ENCODE measurements around the gene CTSE.

CTSE gene

DNA sequence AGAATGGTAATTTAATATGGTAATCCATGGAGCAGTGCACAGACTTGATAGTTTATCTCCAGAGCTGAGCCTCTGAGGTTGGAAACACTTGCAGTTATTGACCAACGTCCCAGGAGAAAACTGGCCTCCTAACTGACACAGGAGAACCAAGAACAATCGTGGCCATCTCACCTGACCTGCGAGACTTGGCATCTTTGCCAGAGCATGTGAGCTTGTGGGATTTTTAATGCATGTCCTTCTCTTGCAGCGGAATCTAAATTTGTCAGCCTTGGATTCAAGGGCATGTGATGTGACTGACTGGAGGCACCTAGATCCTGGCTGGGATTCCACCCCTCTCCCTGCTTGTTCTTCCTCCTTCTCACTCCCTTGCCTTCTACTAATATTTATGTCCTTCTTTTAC, 52.6 kb downstream of the CTSE start:
- DNase-seq (ENCODE audit: low read depth): no peak

DNA sequence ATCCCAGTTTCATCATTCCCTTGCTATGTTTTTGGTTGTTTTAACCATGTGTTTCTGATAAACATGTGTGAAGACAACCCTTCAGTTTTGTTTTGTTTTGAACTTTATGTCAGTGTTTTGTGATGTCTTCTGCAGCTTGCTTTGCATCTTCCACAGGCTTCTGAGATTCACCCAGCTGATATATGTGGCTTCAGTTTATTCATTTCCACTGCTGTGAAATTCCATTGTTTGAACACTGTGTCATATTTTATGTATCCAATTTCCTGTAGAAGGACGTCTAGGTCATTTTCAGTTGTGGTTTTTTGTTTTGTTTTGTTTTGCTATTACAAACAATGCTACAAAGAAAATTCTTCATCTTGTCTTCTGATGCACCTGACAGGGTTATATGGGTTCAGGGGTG, 53.2 kb downstream of the CTSE start:
- peak; percentile 27 for DNase-seq (ENCODE audit: low read depth)

DNA sequence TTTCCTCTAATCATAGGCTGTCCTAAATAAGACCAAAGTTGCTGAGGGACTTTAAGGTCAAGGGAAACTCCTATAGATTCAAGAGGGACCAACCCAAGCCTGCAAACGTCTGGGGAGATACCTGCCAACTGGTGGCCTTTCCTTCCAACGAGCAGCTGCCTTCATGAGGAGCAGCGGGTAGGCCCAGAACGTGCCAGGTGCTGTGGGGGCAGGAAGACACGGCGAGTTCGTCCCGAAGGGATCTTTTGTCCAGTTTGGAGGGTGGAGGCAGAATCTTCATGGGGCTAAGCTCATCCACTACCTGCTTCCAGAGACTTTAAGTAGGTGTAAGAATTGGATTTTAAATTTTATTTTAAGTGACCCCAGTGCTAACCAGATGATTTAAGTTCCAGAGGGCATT, 54.5 kb downstream of the CTSE start:
- DNase-seq (ENCODE audit: low read depth): no peak

DNA sequence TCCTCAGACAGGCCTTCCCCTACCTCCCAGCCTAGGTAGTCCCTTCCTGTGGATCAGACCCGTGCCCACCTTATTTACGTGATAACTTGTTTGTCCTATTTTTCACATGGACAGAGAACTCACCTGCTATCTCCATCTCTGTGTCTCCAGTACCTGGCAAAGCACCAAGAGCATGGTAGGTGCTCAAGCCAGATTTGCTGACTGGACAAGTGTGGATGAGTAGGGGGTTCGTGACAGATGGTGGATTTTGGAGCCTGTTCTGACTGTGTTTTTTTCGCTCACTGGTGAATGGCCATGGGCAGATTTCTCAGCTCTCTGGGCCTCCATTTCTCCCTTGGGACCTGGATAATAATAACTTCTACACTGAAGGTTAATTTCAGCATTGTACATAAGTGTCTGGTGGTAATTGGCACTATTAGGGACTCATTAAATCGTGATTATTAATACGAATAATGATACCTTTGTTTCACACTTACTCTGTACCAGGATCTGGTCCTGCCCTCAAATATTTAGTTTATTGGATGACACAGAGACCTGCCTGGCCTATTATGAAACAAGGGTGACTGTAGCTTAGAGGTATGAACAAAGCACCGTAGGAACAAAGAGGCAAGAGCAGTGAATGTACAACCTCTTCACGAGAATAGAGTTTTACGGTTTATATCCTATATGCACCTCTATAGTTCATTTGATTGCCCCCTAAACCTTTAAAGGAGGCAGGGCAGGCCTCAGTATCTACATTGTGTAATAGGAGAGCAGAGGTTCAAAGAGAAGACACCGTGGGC, 56.0 kb downstream of the CTSE start:
- no peak for DNase-seq (ENCODE audit: low read depth)

DNA sequence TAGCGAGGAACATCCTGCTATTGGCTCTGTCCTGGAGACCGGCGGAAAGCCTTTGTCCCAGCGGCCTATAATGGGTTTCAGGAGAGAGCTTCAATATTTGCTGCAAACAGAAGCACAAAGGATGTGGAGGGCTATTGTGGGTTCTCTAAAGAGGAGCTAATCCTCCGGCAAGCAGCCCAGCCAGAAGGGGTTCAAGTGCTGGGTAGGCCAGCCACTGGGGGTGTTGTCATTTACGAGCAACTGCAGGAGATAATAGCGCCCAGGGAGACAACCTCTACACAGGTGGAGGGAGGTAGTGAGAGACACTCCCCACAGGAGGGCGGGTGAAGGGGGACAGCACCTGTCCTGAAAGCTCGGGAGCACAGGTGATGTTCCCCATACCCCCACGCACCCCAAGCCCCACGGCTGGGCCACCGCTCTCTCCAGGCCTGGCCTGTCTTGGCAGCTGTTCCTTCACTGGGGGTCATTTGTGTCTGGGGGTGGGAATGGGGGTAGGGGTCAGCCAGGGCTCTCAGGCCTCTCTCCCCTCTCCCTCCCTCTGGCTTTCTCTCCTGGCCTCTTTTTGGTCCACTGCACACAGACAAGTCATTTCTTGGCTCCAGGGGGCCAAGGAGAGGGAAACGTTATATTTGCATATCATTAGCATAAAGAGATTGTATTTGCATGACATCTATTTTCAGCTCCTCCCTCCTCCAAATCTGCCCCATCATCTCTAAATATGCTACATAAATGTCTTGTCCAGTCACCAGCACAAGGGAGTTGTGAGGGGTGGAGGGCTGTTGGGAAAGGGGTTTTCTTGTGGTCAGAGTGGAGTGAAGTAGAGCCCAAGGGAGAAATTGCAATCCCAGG, 58.4 kb downstream of the CTSE start:
- no peak for DNase-seq (ENCODE audit: low read depth)

DNA sequence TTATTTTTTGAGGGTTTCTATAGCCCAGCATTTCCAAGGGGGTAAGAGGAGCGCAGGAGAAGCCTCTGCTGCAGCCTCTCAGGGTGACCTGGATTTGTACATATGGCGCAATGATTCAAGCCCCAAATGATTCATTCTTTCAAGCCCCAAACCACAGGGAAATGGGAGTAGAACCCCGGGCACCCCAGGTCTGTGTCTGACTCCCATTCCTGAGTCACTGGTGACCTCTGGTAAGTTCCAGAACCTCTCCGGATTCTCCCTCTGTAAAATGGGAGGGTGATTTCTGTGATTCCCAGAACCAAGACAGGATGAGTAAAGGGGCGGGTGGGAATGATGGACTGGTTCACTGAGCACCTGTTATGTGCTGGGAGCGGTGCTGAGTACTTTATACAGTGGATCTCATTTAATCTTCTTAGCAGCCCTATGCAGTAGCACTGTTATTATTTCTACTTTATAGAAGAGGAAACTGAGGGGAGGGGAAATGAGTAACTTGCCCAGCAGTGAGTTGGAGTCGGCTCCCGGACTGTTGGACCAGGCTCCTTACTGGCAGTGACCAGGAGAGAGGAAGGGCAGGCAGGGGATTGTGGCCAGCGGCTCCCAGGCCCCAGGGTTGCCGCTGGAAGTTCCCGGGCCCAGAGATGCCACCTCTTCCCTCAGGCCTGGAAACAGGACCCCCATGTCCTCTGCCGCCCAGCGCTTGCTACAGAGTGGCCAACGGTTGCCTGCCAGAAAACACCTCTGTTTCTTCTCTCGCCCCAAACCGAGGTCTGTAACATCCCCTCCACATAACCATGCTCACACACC, 60.1 kb downstream of the CTSE start:
- DNase-seq (ENCODE audit: low read depth): peak; percentile 77

DNA sequence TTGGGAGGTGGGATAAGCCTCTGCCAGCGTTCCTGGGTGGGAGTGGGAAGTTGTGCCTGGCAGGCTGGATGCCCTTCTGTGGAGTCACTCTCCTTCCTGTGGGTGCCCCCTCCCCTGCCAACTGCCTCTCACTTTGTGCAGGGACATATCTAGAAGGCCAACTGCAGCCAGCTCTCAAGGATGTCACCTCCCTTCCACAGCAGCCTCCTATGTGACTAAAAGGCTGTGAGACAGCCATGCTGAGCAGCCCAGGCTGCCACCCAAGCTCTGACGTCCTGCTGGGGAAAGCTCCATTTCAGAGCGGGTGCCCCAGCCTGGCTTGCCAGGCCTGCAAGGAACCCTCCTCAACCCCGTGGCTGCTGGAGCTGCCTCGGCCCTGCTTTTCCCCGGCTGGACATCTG, 60.9 kb downstream of the CTSE start:
- peak; percentile 22 for DNase-seq (ENCODE audit: low read depth)

DNA sequence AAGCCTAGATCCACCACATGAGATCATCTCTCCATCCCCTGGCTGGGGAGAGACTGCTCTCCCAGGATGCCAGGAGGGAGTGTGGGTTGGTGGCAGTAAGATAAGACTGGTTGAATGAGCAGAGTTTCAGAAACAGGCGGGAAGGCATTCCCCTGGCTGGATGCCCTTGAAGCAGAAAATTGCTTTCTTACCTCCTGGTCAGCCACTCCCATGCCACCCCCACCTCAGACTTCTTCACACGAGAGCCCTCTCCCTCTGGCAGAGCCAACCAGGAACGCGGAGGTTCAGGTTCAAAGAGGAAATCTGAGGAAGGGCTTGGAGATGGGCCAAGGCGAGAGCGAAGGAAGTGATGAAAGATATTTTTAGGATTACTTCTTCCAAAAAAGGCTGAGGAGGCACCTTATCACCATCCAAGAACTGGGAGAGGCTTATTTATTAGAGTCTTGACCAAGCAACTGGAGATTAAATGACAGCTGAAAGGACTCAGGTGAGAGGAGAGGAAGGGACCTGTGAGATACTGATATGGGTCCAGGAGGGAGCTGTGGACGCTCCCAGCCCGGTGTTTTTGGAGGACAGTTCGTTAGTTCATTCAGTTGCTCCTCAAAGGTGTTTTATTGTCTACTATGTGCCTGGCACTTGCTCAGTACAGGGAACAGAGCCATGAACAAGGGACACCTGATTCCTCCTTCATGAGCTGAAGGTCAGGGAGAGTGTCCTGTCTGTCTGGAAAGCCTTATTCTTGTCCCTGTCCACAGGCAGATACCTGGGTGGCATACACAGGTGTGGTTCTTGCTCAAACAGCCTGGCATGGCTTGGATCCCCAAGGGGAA, 61.5 kb downstream of the CTSE start:
- DNase-seq (ENCODE audit: low read depth): peak; percentile 19

DNA sequence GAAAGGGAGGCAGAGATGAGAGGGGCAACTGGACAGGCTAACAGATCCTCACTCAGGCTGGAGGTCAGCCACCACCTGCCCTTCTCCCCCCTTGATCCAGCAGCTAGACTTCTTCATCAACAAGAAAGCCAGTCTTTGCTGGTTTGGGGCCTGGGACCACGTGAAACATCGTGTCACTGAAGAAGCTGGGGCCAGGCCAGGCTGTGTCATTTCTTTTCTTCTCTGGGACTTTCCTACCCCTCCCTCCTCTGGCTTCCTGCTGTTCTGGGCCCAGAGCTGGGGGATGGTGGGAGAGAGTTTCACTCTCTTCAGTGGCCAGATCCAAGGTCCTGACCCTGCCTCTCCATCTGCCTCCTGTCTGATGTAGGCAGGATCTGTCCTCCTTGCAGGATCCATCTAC, 62.3 kb downstream of the CTSE start:
- peak; percentile 43 for DNase-seq (ENCODE audit: low read depth)

DNA sequence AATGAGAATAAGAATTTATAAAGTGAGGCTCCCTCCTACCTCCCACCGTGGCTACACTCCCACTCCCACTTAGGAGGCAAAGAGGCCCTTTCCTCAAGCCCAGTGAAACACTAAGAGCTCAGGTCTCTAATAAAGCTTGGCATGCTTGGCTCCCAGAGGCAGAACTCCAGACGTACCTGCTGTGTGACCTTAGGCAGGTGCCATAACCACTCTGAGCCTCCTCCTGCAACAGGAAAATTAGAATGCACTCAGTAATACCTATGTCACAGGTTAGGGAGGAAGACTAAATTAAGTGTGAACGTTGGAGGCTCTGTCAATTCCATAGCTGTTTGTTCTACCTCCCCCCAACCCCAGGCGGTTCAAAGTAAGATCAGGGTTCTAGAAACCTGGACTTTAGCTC, 63.9 kb downstream of the CTSE start:
- no peak for DNase-seq (ENCODE audit: low read depth)

All from EH (cell line).